DOHH2 (cell line): Measurements from ENCODE around the gene TP53I11.
A peak's percentile ranks its signal among the peaks of the same experiment; 100 is the strongest.

ENCODE experiments used
- H3F3A ChIP-seq: fragments of 200-600 bp; sonication (generic), shearing (Covaris generic); 2 replicates; pipeline ENCODE4 v1.6.0; 2016; ENCODE audit warnings: antibody characterized with exemption, mild to moderate bottlenecking; ENCODE audit not compliant: control insufficient read depth, insufficient read depth
- H3K27ac ChIP-seq: fragments of 200-600 bp; sonication (generic); 2 replicates; pipeline ENCODE4 v1.5.1; 2014; ENCODE audit warnings: low read depth, mild to moderate bottlenecking, low read length, moderate library complexity
- H3K27me3 ChIP-seq: fragments of 200-600 bp; sonication (generic); 2 replicates; pipeline ENCODE4 v1.6.1; 2014; ENCODE audit warnings: mild to moderate bottlenecking, low read length, mixed read lengths; ENCODE audit not compliant: control insufficient read depth
- H3K36me3 ChIP-seq: fragments of 200-600 bp; sonication (generic); 2 replicates; pipeline ENCODE4 v1.6.1; 2014; ENCODE audit warnings: mild to moderate bottlenecking, low read length, moderate library complexity, mixed read lengths; ENCODE audit not compliant: control insufficient read depth
- H3K4me1 ChIP-seq: fragments of 200-600 bp; sonication (generic); 2 replicates; pipeline ENCODE4 v1.6.1; 2014; ENCODE audit warnings: mild to moderate bottlenecking, low read length, mixed read lengths; ENCODE audit not compliant: control insufficient read depth
- H3K4me2 ChIP-seq: fragments of 200-600 bp; sonication (generic); 2 replicates; pipeline ENCODE4 v1.6.0; 2014; ENCODE audit warnings: mild to moderate bottlenecking, low read length, moderate library complexity
- H3K4me3 ChIP-seq: fragments of 200-600 bp; sonication (generic); 2 replicates; pipeline ENCODE4 v1.5.1; 2014; ENCODE audit warnings: mild to moderate bottlenecking, low read length, mixed read lengths
- H3K79me2 ChIP-seq: fragments of 200-600 bp; sonication (generic); 2 replicates; pipeline ENCODE4 v1.6.1; 2014; ENCODE audit warnings: mild to moderate bottlenecking, low read length, mixed read lengths; ENCODE audit not compliant: control insufficient read depth
- H3K9me2 ChIP-seq: fragments of 200-600 bp; sonication (generic); replicated peaks from 2 replicates; pipeline ENCODE4 v1.6.1; 2014; ENCODE audit warnings: mild to moderate bottlenecking, low read length, mixed read lengths; ENCODE audit not compliant: control insufficient read depth
- H3K9me3 ChIP-seq: fragments of 200-600 bp; sonication (generic); 2 replicates; pipeline ENCODE4 v1.6.1; 2014; ENCODE audit warnings: antibody characterized with exemption, low read length, mixed read lengths; ENCODE audit not compliant: control insufficient read depth, insufficient read depth
- H4K20me1 ChIP-seq: fragments of 200-600 bp; sonication (generic); 2 replicates; pipeline ENCODE4 v1.6.0; 2014; ENCODE audit warnings: low read depth, mild to moderate bottlenecking, antibody characterized with exemption, low read length, moderate library complexity; ENCODE audit not compliant: control insufficient read depth, insufficient read depth
- CTCF ChIP-seq: fragments of 200-600 bp; sonication (generic); IDR thresholded peaks from one replicate; pipeline ENCODE4 v1.5.1; 2014; ENCODE audit warnings: antibody characterized with exemption, mild to moderate bottlenecking, low read depth, low read length; ENCODE audit not compliant: poor library complexity, severe bottlenecking
- EZH2phosphoT487 ChIP-seq: fragments of 200-600 bp; sonication (generic); IDR thresholded peaks from 2 replicates; pipeline ENCODE4 v1.6.1; 2017; ENCODE audit warnings: borderline replicate concordance, mild to moderate bottlenecking, antibody characterized with exemption, low read length, moderate library complexity, mixed read lengths

The TP53I11 gene

DNA sequence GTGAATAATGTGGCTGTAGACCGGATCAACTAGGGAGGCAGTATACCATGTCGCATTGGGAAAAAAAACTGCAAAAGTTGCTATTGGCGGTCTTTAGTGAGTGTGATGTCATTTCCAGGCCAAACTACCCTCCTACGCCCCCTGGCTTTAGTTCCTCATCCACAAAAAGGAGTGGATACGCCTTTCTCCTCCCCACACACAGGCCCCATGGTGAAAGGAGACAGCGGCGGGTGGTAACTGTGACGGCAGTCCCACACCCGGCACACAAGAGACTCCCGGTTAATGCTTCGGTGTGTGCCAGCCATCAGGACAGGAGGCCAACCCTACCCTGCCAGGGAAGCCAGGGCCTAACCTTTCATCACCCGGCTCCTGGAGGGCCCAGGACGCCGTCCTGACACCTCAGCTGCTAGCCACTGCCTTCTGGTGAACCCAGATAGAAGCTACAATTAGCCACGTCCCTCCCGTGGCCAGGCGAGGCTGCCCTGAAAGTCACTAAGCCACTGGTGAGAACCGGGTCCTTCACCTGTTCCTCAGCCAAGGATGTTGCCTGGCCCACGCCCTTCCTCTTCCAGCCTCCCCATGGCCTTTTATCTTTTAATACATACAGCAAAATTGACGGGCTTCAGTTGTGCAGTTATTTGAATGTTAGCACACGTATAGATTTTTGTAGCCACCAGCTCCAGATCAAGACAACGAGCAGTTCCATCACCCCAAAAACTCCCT, 10.8 kb downstream of the TP53I11 start:
- no peaks in the 10 kb centered on the region for H4K20me1 ChIP-seq
- no peak overlapping the region for H3K4me3 ChIP-seq
- H3K4me2 ChIP-seq, result no peak overlapping the region
- H3K27ac ChIP-seq, result no peak overlapping the region
- no peaks in the 10 kb centered on the region for H3K27me3 ChIP-seq
- peaks cover 8% of the 10 kb centered on the region for H3F3A ChIP-seq
- H3K9me2 ChIP-seq, result no peaks in the 10 kb centered on the region
- no peaks in the 10 kb centered on the region for H3K9me3 ChIP-seq
- H3K4me1 ChIP-seq, result peaks cover 36% of the 10 kb centered on the region
- peak; percentile 34 for TF ChIP-seq CTCF
- no peak for TF ChIP-seq EZH2phosphoT487
- H3K79me2 ChIP-seq, result no peaks in the 10 kb centered on the region
- H3K36me3 ChIP-seq, result no peaks in the 10 kb centered on the region

GRCh38 chr11:44938066-44938691, 12.5 kb downstream of the TP53I11 start:
- Histone ChIP-seq H3K79me2 (no peaks in the 10 kb centered on the region), H3K4me2 (no peak overlapping the region), H3K4me3 (no peak overlapping the region), H3K4me1 (peaks cover 19% of the 10 kb centered on the region), H3K9me3 (no peaks in the 10 kb centered on the region), H3K27me3 (no peaks in the 10 kb centered on the region), H3K27ac (no peak overlapping the region), H3K36me3 (no peaks in the 10 kb centered on the region), H3F3A (peaks cover 8% of the 10 kb centered on the region), H3K9me2 (no peaks in the 10 kb centered on the region), H4K20me1 (no peaks in the 10 kb centered on the region)
- TF ChIP-seq CTCF (no peak), EZH2phosphoT487 (no peak)

GRCh38 chr11:44936951-44937543, 13.6 kb downstream of the TP53I11 start:
- no peak overlapping the region for H3K4me2 ChIP-seq
- no peak overlapping the region for H3K4me3 ChIP-seq
- no peaks in the 10 kb centered on the region for H4K20me1 ChIP-seq
- no peaks in the 10 kb centered on the region for H3K36me3 ChIP-seq
- no peaks in the 10 kb centered on the region for H3K79me2 ChIP-seq
- H3K27ac ChIP-seq, result no peak overlapping the region
- TF ChIP-seq EZH2phosphoT487, result no peak
- TF ChIP-seq CTCF, result no peak
- H3K9me2 ChIP-seq, result no peaks in the 10 kb centered on the region
- H3K27me3 ChIP-seq, result no peaks in the 10 kb centered on the region
- H3K4me1 ChIP-seq, result peaks cover 8% of the 10 kb centered on the region
- peaks cover 8% of the 10 kb centered on the region for H3F3A ChIP-seq
- H3K9me3 ChIP-seq, result no peaks in the 10 kb centered on the region
